T-helper 2 cell treated with Interferon-gamma antibody and Interleukin-4, amounts not matched to agents 5 μg/mL and 100 μg/mL, for 36 hours (primary cell): ENCODE results near the gene ATF6.

Experiments
- DNase-seq: peaks from one replicate; pipeline ENCODE4 v3.0.0; 2021; ENCODE audit warnings: low spot score
- H3K27ac Mint-ChIP-seq: one replicate; pipeline ENCODE4 v1.8.0; 2021; ENCODE audit warnings: mild to moderate bottlenecking, mixed read lengths
- H3K27me3 Mint-ChIP-seq: one replicate; pipeline ENCODE4 v1.8.0; 2021; ENCODE audit warnings: low read depth, mixed read lengths
- H3K36me3 Mint-ChIP-seq: one replicate; pipeline ENCODE4 v1.8.0; 2021; ENCODE audit warnings: low read depth, mixed read lengths
- H3K4me1 Mint-ChIP-seq: one replicate; pipeline ENCODE4 v1.8.0; 2021; ENCODE audit warnings: low read depth, mixed read lengths
- H3K4me3 Mint-ChIP-seq: one replicate; pipeline ENCODE4 v1.8.0; 2022; ENCODE audit warnings: mild to moderate bottlenecking, moderate library complexity, mixed read lengths
- H3K9me3 Mint-ChIP-seq: one replicate; pipeline ENCODE4 v1.8.0; 2021; ENCODE audit warnings: mixed read lengths

Gene ATF6

GRCh38 chr1:161885759-161886158 is 119.6 kb downstream of the ATF6 start:
- no peaks in the 10 kb centered on the region for H3K27me3 Mint-ChIP-seq
- peaks cover 27% of the 10 kb centered on the region for H3K36me3 Mint-ChIP-seq
- no peak overlapping the region for H3K4me3 Mint-ChIP-seq
- no peak for DNase-seq
- H3K9me3 Mint-ChIP-seq, result no peaks in the 10 kb centered on the region
- H3K27ac Mint-ChIP-seq, result no peak overlapping the region
- peaks cover 15% of the 10 kb centered on the region for H3K4me1 Mint-ChIP-seq

GRCh38 chr1:161886589-161886988 is 120.5 kb downstream of the ATF6 start:
- Mint-ChIP-seq H3K36me3 (peaks cover 31% of the 10 kb centered on the region), H3K9me3 (no peaks in the 10 kb centered on the region), H3K4me1 (peaks cover 15% of the 10 kb centered on the region), H3K4me3 (no peak overlapping the region), H3K27ac (no peak overlapping the region), H3K27me3 (no peaks in the 10 kb centered on the region)
- no peak for DNase-seq

GRCh38 chr1:161887730-161888287 is 121.7 kb downstream of the ATF6 start:
- no peak for DNase-seq
- peaks cover 34% of the 10 kb centered on the region for H3K36me3 Mint-ChIP-seq

DNA sequence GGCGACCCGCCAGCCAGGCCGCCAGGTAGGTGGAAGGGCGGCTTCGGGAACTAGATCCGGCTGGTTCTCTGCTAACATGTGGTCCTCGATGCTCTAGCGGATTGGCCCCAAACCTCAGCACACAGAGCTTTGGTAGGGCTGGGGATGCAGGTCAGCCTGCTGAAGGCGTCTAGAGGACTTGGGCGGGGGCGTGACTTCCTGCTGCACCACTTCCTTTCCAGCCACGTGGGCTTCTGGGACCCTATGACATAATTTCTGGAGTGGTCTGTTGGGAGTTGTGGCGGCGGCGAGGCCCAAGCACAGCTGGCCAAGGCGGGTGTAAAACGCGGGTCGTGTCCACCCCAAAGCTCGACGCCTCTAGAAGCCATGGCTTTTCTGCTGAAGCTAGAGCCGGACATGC is 124.5 kb downstream of the ATF6 start:
- no peak overlapping the region for H3K27ac Mint-ChIP-seq
- H3K4me3 Mint-ChIP-seq, result no peak overlapping the region
- no peak for DNase-seq
- H3K36me3 Mint-ChIP-seq, result peaks cover 31% of the 10 kb centered on the region
- H3K27me3 Mint-ChIP-seq, result no peaks in the 10 kb centered on the region
- peaks cover 11% of the 10 kb centered on the region for H3K4me1 Mint-ChIP-seq
- no peaks in the 10 kb centered on the region for H3K9me3 Mint-ChIP-seq

More at GRCh38 chr1:161887730-161888287, 121.7 kb downstream of the ATF6 start:
- Mint-ChIP-seq H3K4me3 (no peak overlapping the region), H3K27me3 (no peaks in the 10 kb centered on the region), H3K9me3 (no peaks in the 10 kb centered on the region), H3K4me1 (peaks cover 15% of the 10 kb centered on the region), H3K27ac (no peak overlapping the region)

DNA sequence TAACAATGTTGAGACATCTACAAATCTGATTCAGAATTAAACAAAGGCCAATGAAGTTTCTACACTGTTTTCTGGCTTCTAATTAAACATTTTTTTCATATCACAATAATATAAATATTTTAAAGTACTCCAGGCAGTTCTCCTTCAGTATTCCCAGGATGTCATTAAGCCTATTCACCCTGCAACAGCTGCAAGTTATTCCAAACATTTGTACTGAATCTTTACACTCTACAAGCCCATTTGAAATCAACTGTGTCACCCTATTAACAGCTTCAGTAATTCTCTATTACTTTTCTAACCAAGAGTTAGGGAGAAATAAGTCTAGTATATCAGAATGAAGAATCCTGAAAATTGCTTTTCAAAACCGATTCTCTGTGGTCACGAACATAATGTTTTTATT is 133.0 kb downstream of the ATF6 start:
- Mint-ChIP-seq H3K4me1 (no peaks in the 10 kb centered on the region), H3K4me3 (no peak overlapping the region), H3K36me3 (no peaks in the 10 kb centered on the region), H3K27ac (no peak overlapping the region), H3K27me3 (no peaks in the 10 kb centered on the region), H3K9me3 (no peaks in the 10 kb centered on the region)
- no peak for DNase-seq

- DNase-seq, result no peak
- Mint-ChIP-seq H3K27ac (no peak overlapping the region), H3K27me3 (no peaks in the 10 kb centered on the region), H3K4me1 (peaks cover 7% of the 10 kb centered on the region), H3K9me3 (no peaks in the 10 kb centered on the region), H3K36me3 (no peaks in the 10 kb centered on the region), H3K4me3 (no peak overlapping the region)
These were observed 134.0 kb downstream of the ATF6 start for GRCh38 chr1:161900160-161900559.

- no peaks in the 10 kb centered on the region for H3K36me3 Mint-ChIP-seq
- H3K4me1 Mint-ChIP-seq, result peaks cover 10% of the 10 kb centered on the region
- H3K9me3 Mint-ChIP-seq, result no peaks in the 10 kb centered on the region
- no peak for DNase-seq
- H3K27ac Mint-ChIP-seq, result no peak overlapping the region
- no peaks in the 10 kb centered on the region for H3K27me3 Mint-ChIP-seq
- no peak overlapping the region for H3K4me3 Mint-ChIP-seq
These were observed 136.1 kb downstream of the ATF6 start for GRCh38 chr1:161902182-161902581.

DNA sequence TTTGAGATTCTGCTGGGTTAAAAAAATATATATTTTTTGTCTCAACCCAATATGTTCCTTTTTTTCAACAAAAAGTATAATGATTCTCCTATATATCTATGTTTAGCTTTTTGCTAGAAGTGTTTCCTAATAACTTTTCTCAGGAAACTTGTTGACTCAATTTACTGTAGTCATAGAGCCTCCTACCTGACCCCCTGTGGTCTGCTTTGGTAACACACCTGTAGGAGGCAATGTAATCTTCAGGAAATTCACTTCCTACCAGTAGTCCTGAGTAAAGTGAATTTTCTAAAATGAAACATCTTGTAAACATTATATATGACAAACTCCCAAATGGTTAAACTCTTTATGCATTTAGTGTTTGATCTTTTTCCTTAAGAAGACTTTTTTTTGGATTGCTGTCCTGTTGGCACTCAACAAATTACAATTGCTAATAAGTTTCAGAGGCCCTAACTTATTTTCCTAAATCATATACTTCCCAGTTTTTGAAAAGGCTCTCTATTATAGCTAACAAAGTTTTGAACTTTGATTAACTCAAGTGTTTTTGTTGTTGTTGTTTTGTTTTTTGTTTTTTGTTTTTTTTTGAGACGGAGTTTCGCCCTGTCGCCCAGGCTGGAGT is 139.3 kb downstream of the ATF6 start:
- Mint-ChIP-seq H3K4me1 (peaks cover 10% of the 10 kb centered on the region), H3K9me3 (no peaks in the 10 kb centered on the region)

GRCh38 chr1:161907265-161907664 is 141.1 kb downstream of the ATF6 start:
- no peaks in the 10 kb centered on the region for H3K36me3 Mint-ChIP-seq
- peaks cover 10% of the 10 kb centered on the region for H3K4me1 Mint-ChIP-seq
- no peak overlapping the region for H3K4me3 Mint-ChIP-seq
- H3K9me3 Mint-ChIP-seq, result no peaks in the 10 kb centered on the region
- no peak for DNase-seq
- no peak overlapping the region for H3K27ac Mint-ChIP-seq
- no peaks in the 10 kb centered on the region for H3K27me3 Mint-ChIP-seq

More for the DNA sequence above, 139.3 kb downstream of the ATF6 start:
- Mint-ChIP-seq H3K36me3 (no peaks in the 10 kb centered on the region), H3K4me3 (no peak overlapping the region), H3K27ac (no peak overlapping the region), H3K27me3 (no peaks in the 10 kb centered on the region)
- DNase-seq, result no peak

GRCh38 chr1:161908264-161908663 is 142.1 kb downstream of the ATF6 start:
- no peaks in the 10 kb centered on the region for H3K9me3 Mint-ChIP-seq
- H3K4me1 Mint-ChIP-seq, result peaks cover 10% of the 10 kb centered on the region
- H3K4me3 Mint-ChIP-seq, result no peak overlapping the region
- DNase-seq, result no peak
- peaks cover 6% of the 10 kb centered on the region for H3K36me3 Mint-ChIP-seq
- no peak overlapping the region for H3K27ac Mint-ChIP-seq
- no peaks in the 10 kb centered on the region for H3K27me3 Mint-ChIP-seq

GRCh38 chr1:161910604-161911003 is 144.5 kb downstream of the ATF6 start:
- H3K4me1 Mint-ChIP-seq, result no peaks in the 10 kb centered on the region
- no peak overlapping the region for H3K4me3 Mint-ChIP-seq
- H3K36me3 Mint-ChIP-seq, result peaks cover 6% of the 10 kb centered on the region
- no peak for DNase-seq
- no peaks in the 10 kb centered on the region for H3K27me3 Mint-ChIP-seq
- no peak overlapping the region for H3K27ac Mint-ChIP-seq
- no peaks in the 10 kb centered on the region for H3K9me3 Mint-ChIP-seq

- peaks cover 6% of the 10 kb centered on the region for H3K36me3 Mint-ChIP-seq
- H3K9me3 Mint-ChIP-seq, result no peaks in the 10 kb centered on the region
- no peaks in the 10 kb centered on the region for H3K27me3 Mint-ChIP-seq
- no peak overlapping the region for H3K4me3 Mint-ChIP-seq
- peaks cover 2% of the 10 kb centered on the region for H3K4me1 Mint-ChIP-seq
- H3K27ac Mint-ChIP-seq, result no peak overlapping the region
- DNase-seq, result no peak
These were observed 147.5 kb downstream of the ATF6 start for GRCh38 chr1:161913482-161914140.

GRCh38 chr1:161914595-161914994 is 148.5 kb downstream of the ATF6 start:
- Mint-ChIP-seq H3K9me3 (no peaks in the 10 kb centered on the region), H3K27ac (no peak overlapping the region), H3K27me3 (no peaks in the 10 kb centered on the region), H3K4me3 (no peak overlapping the region), H3K4me1 (peaks cover 12% of the 10 kb centered on the region), H3K36me3 (peaks cover 11% of the 10 kb centered on the region)
- no peak for DNase-seq

GRCh38 chr1:161915051-161915503 is 149.0 kb downstream of the ATF6 start:
- peak; percentile 24 for DNase-seq
- no peaks in the 10 kb centered on the region for H3K27me3 Mint-ChIP-seq
- H3K4me1 Mint-ChIP-seq, result peaks cover 14% of the 10 kb centered on the region
- H3K36me3 Mint-ChIP-seq, result peaks cover 12% of the 10 kb centered on the region
- H3K9me3 Mint-ChIP-seq, result no peaks in the 10 kb centered on the region
- H3K4me3 Mint-ChIP-seq, result no peak overlapping the region
- no peak overlapping the region for H3K27ac Mint-ChIP-seq
